22Rv1 (cell line): ENCODE data around the gene TES.

Source experiments
- CTCF ChIP-seq: fragments of 450-650 bp; IDR thresholded peaks from 2 replicates; pipeline ENCODE4 v1.5.1; 2017; ENCODE audit warnings: mild to moderate bottlenecking
- ZFX ChIP-seq: fragments of 450-650 bp; IDR thresholded peaks from 2 replicates; pipeline ENCODE4 v1.6.1; 2017; ENCODE audit warnings: antibody characterized with exemption, borderline replicate concordance

- TF ChIP-seq CTCF (no peak), ZFX (no peak)
These were observed 61.0 kb downstream of the TES start for GRCh38 chr7:116271161-116271913.
